KOPT-K1 (cell line): ENCODE measurements around the gene RAB26.

Source experiments
- H3K27ac ChIP-seq: fragments of 200-600 bp; sonication (generic); 2 replicates; pipeline ENCODE4 v1.5.1; 2016; ENCODE audit warnings: antibody characterized with exemption, mild to moderate bottlenecking, low read depth, low read length; ENCODE audit not compliant: poor library complexity, severe bottlenecking
- H3K36me3 ChIP-seq: fragments of 200-600 bp; sonication (generic); 2 replicates; pipeline ENCODE4 v1.5.1; 2017; ENCODE audit warnings: antibody characterized with exemption, mild to moderate bottlenecking, low read length, moderate library complexity; ENCODE audit not compliant: insufficient read depth
- H3K9me3 ChIP-seq: fragments of 200-600 bp; sonication (generic); 2 replicates; pipeline ENCODE4 v1.5.1; 2017; ENCODE audit warnings: antibody characterized with exemption, low read length, mild to moderate bottlenecking; ENCODE audit not compliant: insufficient read depth, poor library complexity, severe bottlenecking

Gene RAB26

GRCh38 chr16:2173916-2174315, 25.5 kb downstream of the RAB26 start:
- no peaks in the 10 kb centered on the region for H3K9me3 ChIP-seq
- H3K27ac ChIP-seq: no peak overlapping the region
- H3K36me3 ChIP-seq: peaks cover 81% of the 10 kb centered on the region

DNA sequence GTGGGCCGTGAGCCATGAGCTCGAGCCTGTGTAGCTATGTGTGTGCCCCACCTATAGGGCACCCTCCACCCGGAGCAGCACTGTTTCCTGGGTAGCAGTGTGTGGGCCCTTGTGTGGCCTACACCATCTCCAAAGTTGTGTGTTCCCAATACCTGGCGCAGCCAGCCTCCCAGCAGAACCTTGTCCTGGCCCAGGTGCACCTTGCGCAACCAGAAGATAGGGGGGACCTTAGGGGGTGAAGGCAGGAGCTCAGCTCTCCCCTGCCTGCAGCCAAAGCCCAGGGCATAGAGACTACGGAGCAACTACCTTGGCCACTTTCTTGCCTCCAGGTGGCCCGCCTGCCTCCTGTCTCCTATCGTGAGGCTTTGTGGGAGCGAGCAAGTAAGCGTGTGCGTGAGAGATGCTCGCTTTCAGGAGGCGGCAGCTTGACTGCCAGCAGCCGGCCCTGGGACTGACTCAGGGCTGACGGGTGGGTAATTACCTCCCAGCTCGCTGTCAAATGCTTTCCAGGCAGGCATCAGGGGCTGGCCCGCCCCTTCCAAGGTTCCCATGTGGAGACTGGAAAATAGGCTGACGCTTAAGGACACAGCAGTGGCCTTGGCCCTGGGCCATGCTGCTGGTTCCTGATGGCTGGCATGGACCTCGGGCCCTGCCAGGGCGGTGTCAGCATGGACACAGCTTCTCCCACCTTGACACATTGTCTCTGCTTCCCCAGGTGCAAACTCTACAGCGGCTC, 26.1 kb downstream of the RAB26 start:
- Histone ChIP-seq H3K9me3 (no peaks in the 10 kb centered on the region), H3K27ac (no peak overlapping the region), H3K36me3 (peaks cover 80% of the 10 kb centered on the region)

- H3K27ac ChIP-seq: no peak overlapping the region
- H3K36me3 ChIP-seq: peaks cover 74% of the 10 kb centered on the region
Observed at GRCh38 chr16:2175454-2175853, 27.0 kb downstream of the RAB26 start.

DNA sequence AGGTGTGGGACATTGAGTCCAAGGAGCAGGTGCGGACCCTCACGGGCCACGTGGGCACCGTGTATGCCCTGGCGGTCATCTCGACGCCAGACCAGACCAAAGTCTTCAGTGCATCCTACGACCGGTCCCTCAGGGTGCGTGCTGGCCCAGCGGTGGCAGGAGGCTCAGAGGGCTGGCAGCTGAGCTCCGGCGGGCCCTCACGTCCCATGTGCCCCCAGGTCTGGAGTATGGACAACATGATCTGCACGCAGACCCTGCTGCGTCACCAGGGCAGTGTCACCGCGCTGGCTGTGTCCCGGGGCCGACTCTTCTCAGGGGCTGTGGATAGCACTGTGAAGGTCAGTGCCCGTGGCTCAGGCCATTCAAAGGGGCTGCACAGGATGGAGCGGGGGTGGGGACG, 27.6 kb downstream of the RAB26 start:
- Histone ChIP-seq H3K27ac (no peak overlapping the region), H3K36me3 (peaks cover 68% of the 10 kb centered on the region), H3K9me3 (no peaks in the 10 kb centered on the region)

More at GRCh38 chr16:2175454-2175853, 27.0 kb downstream of the RAB26 start:
- no peaks in the 10 kb centered on the region for H3K9me3 ChIP-seq

DNA sequence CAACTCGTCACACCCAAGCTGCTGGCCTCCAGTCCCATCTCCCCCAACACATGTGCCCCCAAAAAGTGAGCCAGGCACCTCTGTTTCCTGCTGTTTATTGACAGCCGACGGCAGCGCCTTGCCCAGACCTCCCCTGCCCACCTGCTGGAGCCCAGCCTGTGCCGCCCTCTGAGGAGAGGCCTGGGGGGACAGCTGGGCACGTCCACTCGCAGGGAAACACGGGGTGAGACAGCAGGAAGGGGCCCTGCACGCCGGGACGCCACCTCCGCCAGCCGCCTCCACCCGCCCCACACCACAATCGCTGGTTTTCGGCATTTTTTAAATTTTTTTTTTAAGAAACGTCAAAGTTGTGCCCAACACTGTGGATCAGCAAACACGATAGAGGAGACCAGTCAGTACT, 28.7 kb downstream of the RAB26 start:
- Histone ChIP-seq H3K27ac (no peak overlapping the region), H3K36me3 (peaks cover 57% of the 10 kb centered on the region), H3K9me3 (no peaks in the 10 kb centered on the region)

DNA sequence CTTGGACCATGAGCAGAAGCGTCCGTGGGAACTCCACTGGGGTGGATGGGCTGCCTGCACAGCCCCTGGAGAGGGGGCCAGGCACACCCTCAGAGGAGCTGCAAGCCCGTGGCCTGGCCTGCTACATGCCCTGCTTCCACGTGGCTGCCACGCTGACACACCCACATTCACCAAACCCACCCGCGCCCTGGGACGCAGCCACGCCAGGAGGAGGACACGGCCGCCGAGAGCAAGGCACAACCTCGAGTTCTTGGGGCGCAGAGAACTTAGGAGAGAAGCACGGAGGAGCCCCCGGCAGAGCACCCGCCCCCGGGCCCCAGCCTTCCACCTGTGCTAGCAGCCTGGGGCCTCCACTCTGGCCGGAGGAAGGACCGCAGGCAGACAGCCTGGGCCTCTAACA, 29.1 kb downstream of the RAB26 start:
- Histone ChIP-seq H3K27ac (no peak overlapping the region), H3K9me3 (no peaks in the 10 kb centered on the region), H3K36me3 (peaks cover 56% of the 10 kb centered on the region)

DNA sequence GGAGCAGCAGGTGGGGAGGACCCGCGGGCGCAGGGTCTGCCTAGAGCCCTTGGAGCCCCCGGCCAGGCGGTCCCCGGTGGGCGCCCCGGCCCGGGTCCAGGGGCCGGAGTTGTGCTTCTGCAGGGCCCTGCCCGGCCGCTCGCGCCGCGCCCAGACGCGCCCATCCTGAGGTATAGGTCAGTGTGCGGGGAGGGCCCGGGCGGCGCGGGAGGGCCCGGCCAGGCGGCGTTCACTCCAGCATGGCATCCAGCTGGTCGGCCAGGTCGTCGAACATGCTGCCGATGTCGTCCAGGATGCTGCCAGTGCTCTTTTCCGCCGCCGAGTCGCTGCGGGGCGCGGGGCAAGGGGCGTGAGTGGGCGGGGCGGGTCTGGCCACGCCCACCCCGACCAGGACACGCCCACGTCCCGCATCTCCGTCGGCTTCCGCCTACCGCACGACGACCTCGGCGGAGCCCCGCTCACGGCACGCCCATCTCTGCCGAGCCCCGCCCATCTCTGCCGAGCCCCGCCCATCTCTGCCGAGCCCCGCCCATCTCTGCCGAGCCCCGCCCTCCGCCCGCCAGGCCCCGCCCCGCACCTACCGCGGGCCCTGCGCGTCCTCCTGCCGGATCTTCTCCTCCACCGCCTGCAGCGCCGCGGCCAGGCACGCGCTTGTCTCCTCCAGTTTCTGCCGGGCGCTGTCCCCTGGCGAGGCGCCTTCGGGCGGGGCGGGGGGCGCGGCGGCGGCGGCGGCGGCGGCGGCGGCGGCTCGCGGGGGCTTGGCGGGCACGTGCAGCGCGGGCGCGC, 30.1 kb downstream of the RAB26 start:
- H3K27ac ChIP-seq: no peak overlapping the region
- H3K9me3 ChIP-seq: no peaks in the 10 kb centered on the region
- peaks cover 46% of the 10 kb centered on the region for H3K36me3 ChIP-seq

GRCh38 chr16:2179107-2179501, 30.7 kb downstream of the RAB26 start:
- Histone ChIP-seq H3K27ac (no peak overlapping the region), H3K36me3 (peaks cover 42% of the 10 kb centered on the region), H3K9me3 (no peaks in the 10 kb centered on the region)

- Histone ChIP-seq H3K9me3 (no peaks in the 10 kb centered on the region), H3K36me3 (peaks cover 38% of the 10 kb centered on the region), H3K27ac (no peak overlapping the region)
Observed at GRCh38 chr16:2179576-2179975, 31.2 kb downstream of the RAB26 start.

DNA sequence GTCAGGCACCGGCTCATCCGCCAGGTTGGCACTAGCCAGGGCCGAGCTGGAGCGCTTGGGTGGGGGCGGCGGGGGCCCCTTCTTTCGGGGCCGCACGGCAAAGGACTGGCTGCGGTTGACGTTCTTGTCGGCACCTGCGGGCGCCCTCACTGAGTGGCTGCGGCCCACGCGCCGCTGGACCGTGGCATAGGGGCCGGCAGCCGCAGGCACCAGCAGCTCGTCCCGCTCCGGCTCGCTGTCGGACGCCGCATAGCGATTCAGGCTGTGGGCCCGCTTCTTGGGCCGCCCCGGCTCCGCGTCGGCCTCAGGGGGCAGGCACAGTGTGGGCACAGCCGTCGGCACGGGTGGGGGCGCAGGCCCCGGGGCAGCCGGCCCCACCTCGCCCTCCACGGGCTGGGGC, 32.0 kb downstream of the RAB26 start:
- H3K36me3 ChIP-seq: peaks cover 29% of the 10 kb centered on the region
- no peaks in the 10 kb centered on the region for H3K9me3 ChIP-seq
- H3K27ac ChIP-seq: no peak overlapping the region

- Histone ChIP-seq H3K27ac (no peak overlapping the region), H3K36me3 (peaks cover 21% of the 10 kb centered on the region; the same call in 1 of the 2 replicates), H3K9me3 (no peaks in the 10 kb centered on the region)
Observed at GRCh38 chr16:2180962-2181923, 32.8 kb downstream of the RAB26 start.

DNA sequence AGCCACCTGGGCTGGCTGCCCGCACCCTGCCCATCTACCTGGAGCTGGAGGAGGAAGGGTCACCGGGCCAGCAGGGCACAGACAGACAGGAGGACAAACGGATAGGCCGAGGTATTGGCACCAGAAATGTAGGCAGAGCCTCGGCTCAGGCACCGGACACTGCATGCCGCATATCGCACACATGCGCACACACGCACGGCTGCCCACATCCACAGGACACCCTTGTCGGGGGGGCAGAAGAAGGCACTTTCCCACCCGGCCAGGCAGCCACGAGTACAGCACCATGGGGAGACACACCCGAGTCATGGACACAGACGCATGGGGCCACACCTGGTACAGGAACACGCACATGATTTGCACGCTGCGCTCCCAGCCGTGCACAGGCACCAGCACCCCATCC, 33.5 kb downstream of the RAB26 start:
- no peak overlapping the region for H3K27ac ChIP-seq
- peaks cover 14% of the 10 kb centered on the region; the same call in 1 of the 2 replicates for H3K36me3 ChIP-seq
- H3K9me3 ChIP-seq: no peaks in the 10 kb centered on the region

- no peaks in the 10 kb centered on the region for H3K9me3 ChIP-seq
- H3K27ac ChIP-seq: no peak overlapping the region
- H3K36me3 ChIP-seq: no peaks in the 10 kb centered on the region; the same call in 1 of the 2 replicates
Observed at GRCh38 chr16:2183671-2184070, 35.2 kb downstream of the RAB26 start.

DNA sequence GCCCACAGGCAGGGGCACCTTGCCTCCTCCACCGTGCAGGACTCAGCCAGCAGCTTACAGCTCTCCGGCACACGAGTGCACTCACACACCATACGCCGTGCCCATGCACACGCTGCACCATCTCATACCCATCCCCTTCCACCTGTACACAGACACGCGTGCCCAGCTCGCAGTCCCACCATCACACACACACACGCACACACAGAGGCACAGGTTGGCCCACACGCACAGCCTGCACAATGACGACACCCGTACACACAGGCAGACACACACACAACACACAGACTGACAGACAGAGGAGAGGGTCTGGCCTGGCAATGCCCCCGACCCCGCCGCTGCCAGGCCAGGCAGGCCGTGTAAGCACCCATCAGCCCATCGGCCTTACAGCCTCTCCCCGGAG, 35.9 kb downstream of the RAB26 start:
- Histone ChIP-seq H3K36me3 (no peaks in the 10 kb centered on the region; the same call in 1 of the 2 replicates), H3K27ac (no peak overlapping the region), H3K9me3 (no peaks in the 10 kb centered on the region)

- H3K27ac ChIP-seq: no peak overlapping the region
- no peaks in the 10 kb centered on the region for H3K9me3 ChIP-seq
- no peaks in the 10 kb centered on the region; the same call in 1 of the 2 replicates for H3K36me3 ChIP-seq
Observed at GRCh38 chr16:2184962-2185361, 36.5 kb downstream of the RAB26 start.
